ENCODE measurements around the gene SYT12.

- TF ChIP-seq CTCF (IDR thresholded peaks at IDR 0.05; ENCODE audit: borderline replicate concordance, extremely low read depth, low read length, poor library complexity, severe bottlenecking): no peak
- TF ChIP-seq EZH2 (IDR thresholded peaks at IDR 0.05; ENCODE audit: borderline replicate concordance, low read depth, low read length, severe bottlenecking): no peak
Observed at GRCh38 chr11:67062526-67063373, 39.8 kb downstream of the SYT12 start.
